ENCODE data around the gene EPYC.

EPYC gene, protein sequence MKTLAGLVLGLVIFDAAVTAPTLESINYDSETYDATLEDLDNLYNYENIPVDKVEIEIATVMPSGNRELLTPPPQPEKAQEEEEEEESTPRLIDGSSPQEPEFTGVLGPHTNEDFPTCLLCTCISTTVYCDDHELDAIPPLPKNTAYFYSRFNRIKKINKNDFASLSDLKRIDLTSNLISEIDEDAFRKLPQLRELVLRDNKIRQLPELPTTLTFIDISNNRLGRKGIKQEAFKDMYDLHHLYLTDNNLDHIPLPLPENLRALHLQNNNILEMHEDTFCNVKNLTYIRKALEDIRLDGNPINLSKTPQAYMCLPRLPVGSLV

GRCh38 chr12:91004872-91005271, at the start of gene EPYC:
Gene EPYC (minus strand): TSS chr12:91004972. CDS start chr12:91002565, 2,407 bp downstream.
- no peak for DNase-seq (ENCODE audit: low read depth)

GRCh38 chr12:91053951-91054715, 49.4 kb upstream of the EPYC start:
- DNase-seq (ENCODE audit: low read depth): peak; percentile 78

GRCh38 chr12:91052026-91052425, 47.3 kb upstream of the EPYC start:
- no peak for DNase-seq (ENCODE audit: low read depth)

- DNase-seq (ENCODE audit: low read depth): no peak
Observed at GRCh38 chr12:91044586-91044985, 39.8 kb upstream of the EPYC start.

DNA sequence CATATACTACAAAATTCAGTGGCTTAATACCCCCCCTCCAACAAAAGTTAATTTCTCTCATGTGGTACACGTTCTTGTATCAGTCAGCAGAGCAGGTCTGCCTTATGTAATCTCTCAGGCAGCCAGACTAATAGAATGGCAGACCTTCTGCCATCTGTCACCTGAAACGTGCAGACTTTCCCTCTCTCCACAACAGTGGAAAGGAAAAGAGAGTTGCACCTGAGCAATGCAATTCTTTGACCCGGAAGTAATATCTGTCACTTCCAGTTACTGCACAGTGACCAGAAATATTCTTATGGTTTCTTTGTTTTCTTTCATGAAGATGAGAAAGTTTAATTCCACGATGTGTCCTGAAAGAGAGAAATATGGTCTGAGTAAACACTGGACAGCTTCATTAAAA, 38.6 kb upstream of the EPYC start:
- no peak for DNase-seq (ENCODE audit: low read depth)

DNA sequence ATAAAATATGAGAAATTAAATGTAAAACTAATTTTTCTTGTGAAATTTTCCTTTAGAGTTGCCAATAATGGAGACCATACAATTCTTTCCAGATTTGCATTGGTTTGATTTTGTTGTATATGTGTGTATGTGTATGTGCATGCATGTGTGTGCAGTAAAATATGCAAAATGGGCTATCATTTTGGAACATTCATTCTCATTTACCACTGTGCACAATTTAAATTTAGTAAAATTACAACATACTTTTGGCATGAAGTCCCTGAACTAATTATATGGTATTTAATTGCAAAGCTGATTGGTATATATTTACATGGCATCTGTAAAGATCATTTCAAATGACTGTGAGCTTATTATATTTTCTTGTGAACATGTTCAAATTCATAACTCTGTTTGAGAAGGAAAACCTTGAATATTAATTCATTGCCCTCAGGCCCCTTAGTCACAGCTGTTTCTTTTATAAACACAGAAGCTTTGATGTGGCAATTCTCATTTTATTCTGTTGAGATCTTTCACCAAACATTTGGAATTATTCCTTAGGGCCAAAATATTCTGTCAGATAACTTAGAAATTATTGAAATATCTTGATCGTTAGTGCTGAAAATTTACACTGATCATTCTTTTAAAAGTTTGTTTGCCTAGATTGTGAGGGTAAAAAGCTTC, 35.5 kb upstream of the EPYC start:
- DNase-seq (ENCODE audit: low read depth): no peak

DNA sequence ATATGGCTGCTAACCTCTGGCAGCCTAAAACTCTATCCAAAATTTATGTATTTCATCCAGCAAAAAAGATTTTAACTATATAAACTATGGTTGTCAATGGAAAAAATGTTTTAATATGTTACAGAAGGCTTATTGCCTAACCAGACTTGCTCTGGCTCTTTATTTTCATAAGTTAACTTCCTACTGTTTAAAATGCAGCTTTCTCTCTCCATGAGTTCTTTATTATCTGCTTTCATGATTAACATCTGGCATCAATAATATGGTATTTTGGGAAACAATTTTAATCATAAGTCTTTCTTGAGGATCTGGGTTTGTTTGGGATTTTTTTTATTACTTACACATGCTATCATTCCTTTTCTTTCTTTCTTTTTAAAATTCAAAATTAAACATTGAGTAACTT, 32.5 kb upstream of the EPYC start:
- peak; percentile 58 for DNase-seq (ENCODE audit: low read depth)

- DNase-seq (ENCODE audit: low read depth): no peak
Observed at GRCh38 chr12:91033251-91033650, 28.5 kb upstream of the EPYC start.

GRCh38 chr12:91023326-91024004, 18.7 kb upstream of the EPYC start:
- no peak for DNase-seq (ENCODE audit: low read depth)

DNA sequence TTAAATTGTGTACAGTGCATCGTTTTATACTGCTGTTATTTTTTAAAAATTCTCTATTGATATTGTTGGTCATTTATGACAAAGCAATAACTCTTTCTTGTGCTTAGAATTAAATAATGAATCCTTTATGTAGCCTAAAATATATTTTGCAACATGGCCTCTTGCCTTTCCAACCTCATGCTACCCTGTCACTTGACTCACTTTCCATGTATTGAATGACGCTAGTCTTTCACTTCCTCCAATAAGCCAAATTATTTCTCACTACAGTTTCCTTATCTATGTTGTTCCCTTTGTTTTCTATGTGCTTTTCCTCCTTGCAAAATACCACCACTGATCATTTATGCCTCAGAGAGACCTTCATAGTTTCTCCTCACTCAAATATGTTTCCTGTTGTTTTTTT, 16.3 kb upstream of the EPYC start:
- no peak for DNase-seq (ENCODE audit: low read depth)

- DNase-seq (ENCODE audit: low read depth): no peak
Observed at GRCh38 chr12:91019455-91019854, 14.7 kb upstream of the EPYC start.

DNA sequence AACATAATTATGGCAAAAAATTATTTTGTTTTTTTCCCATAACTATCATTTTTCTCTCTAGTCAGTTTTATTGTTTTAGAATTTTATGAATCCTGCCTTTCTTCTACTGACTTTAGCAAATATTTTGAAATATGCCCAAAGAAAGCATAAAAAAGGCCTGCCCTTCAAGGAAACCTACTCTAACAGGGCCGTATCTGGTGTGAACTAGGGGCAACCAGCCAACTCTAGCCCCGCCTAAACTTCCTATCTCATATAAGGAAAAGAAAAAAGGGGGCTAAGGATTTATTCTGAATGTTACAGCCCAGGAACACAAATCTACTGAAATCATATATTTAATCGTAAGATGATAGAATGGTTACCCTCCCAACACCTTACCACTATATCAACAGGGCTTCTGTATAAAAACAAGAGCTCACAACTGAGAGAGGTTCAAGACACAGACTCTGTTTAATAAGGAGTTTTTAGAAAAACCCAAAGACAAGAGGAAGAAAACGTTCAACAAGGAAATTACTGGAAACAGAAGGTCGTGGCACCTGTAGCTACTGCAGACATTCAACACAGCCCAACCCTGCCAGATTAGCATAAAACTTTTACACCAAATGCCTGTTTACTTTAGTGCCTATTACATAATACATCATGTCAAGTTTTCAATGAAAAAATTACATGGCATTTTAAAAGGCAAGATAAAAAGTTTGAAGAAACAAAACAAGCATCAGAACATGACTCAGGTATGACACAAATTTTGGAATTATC, 12.9 kb upstream of the EPYC start:
- no peak for DNase-seq (ENCODE audit: low read depth)

DNA sequence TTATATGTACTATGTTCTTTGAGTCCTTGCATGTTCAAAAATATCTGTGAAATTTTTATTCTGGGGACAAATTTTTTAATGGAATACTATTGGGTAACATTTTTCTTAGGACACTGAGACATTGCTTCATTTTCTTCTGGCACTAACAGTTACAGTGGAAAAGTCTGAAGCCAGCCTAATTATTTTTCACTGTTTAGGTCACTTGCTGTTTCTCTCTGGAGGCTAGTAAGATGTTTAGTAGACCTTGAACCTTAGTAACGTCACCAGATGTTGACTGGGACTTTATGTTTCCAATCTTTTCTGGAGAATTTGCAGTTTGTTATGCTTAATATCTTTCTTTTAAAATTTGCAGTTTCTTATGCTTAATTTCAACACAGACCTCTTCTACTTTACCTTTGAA, 12.3 kb upstream of the EPYC start:
- no peak for DNase-seq (ENCODE audit: low read depth)

DNA sequence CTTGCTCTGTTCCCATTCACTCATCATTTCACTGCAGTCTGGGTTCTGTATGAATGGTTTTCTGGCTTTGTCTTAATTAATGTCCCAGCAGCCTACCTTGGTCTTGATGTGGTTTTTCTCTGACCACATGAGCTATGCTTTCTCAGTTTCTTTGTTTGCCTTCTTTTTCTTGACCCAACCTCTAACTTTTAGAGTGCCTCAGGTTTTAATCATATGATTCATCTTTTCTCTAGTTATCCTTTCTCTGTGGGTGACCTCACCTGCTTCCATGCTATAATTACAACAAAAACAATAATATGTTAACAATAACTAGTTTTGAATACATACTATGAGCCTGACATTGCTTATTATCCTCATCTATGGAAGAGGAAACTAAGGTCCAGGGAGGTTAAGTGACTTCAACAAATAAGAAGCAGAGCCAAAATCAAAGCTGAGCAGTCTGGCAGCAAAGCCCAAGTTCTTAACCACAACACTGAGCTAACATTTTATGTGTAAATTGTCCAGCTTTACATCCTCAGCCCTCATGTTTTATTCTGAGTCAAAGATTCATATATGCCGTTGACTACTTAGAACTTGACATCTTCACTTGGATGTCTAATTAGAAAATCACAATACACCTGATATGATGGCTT, 4.7 kb upstream of the EPYC start:
- no peak for DNase-seq (ENCODE audit: low read depth)

- DNase-seq (ENCODE audit: low read depth): no peak
Observed at GRCh38 chr12:91007531-91008290, 2.9 kb upstream of the EPYC start.

- DNase-seq (ENCODE audit: low read depth): no peak
Observed at GRCh38 chr12:91003737-91004136, 1.0 kb downstream of the EPYC start.

GRCh38 chr12:91001306-91001705, 3.5 kb downstream of the EPYC start:
- DNase-seq (ENCODE audit: low read depth): no peak

DNA sequence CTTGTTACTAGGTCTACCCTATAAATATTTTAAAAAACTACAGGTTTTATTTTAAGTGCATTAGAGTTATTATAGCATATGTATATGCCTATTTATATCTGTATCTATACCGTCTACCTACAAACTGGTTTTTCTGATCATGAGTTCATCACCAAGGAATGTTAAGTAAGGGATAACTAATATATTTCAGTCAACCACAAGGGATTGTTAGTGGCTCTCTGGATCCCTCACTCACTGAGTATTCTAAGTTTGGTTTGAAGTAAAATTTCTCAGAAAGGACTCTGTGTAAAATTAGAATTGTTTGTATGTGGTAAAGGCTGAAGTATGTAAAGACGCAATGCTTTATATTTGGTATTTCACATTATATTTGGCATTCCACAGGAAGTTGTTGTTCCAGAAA, 4.8 kb downstream of the EPYC start:
- no peak for DNase-seq (ENCODE audit: low read depth)

GRCh38 chr12:90999527-90999926, 5.2 kb downstream of the EPYC start:
- no peak for DNase-seq (ENCODE audit: low read depth)

GRCh38 chr12:90995010-90995409, 9.8 kb downstream of the EPYC start:
- DNase-seq (ENCODE audit: low read depth): no peak

All from GM04504 (cell line).